GM18499 (cell line): Measurements from ENCODE around the gene KIF16B.
"Not testable (repeated sequence)": the region's sequence is repeated elsewhere in the genome, so short reads cannot be mapped to it uniquely, and the experiment has no call there.

Source experiments
- ATAC-seq: cut with Tn5 transposase; IDR thresholded peaks from one replicate; pipeline ENCODE4 v1.9.1; 2021; ENCODE audit warnings: moderate number of reproducible peaks; ENCODE audit not compliant: insufficient read depth, unreplicated experiment

Gene KIF16B

DNA sequence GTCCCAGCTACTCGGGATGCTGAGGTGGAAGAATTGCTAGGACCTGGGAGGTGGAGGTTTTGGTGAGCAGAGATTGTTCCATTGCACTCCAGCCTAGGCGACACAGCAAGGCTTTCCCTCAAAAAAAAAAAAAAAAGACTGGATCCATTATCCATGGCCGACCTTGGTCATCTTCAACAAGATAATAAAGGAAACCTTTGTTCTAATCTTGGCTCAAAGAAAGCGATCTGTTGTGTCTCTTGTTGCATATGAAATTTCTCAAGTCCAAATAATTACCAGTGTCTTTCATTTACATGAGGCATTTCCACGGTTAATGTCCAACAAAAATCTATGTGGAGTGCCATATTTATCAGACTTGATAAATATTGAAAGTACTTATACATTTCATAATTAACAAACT lies 23.7 kb upstream of the KIF16B start:
- ATAC-seq: no peak

DNA sequence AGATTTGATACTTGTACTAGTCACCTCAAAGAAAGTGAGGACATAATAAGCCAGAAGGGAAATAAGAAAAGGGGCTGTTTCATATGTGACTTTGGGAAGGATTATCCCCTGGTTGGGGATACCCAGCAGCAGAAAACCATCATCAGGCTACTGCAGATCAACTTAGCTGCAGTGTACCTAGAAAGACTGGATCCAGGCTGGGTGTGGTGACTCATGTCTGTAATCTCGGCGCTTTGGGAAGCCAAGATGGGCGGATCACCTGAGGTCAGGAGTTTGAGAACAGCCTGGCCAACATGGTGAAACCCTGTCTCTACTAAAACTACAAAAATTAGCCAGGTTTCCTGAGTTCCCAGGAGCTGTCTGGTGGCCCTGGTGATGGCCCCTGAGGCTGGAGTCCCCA lies 23.2 kb upstream of the KIF16B start:
- not testable (repeated sequence) for ATAC-seq

DNA sequence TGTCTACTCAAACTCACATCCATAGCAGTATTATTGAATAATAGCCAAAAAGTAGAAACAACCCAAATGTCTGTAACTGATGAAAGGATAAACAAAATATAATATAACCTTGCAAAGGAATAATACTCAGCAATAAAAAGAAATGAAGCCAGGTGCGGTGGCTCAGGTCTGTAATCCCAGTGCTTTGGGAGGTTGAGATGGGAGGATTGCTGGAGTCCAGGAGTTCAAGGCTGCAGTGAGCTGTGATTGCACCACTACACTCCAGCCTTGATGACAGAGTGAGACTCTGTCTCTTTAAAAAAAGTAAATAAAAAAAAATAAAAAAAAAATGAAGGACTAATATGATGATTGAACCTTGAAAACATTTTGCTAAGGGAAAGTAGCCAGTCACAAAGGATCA lies 22.1 kb upstream of the KIF16B start:
- ATAC-seq: no peak

DNA sequence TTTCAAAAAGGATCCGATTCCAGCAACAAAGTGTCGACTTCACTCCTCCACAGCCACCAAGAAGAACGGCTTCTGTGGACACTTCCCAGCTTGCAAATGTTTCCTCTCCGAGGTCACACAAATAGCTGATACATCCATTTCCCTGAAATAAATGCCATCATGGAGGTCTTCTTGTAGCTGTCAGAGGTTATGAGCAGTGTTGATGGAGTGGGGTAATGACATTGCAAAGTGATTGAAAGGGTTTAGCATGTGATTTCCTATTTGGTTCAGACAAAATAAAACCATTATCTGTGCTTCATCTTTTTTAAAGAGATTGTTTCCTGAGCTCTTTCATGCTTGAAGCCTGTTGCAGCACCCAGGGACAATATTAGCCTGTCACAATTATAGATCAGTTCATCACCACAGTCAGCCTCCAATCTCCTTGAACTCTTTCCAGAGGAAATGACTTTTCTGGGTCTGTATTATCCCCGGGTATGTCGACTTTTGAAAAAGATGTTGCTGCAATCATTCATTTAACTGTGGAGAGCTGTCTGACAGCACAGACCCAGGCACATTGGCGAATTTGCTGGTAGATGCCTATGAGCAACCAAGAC lies 16.9 kb upstream of the KIF16B start:
- no peak for ATAC-seq

DNA sequence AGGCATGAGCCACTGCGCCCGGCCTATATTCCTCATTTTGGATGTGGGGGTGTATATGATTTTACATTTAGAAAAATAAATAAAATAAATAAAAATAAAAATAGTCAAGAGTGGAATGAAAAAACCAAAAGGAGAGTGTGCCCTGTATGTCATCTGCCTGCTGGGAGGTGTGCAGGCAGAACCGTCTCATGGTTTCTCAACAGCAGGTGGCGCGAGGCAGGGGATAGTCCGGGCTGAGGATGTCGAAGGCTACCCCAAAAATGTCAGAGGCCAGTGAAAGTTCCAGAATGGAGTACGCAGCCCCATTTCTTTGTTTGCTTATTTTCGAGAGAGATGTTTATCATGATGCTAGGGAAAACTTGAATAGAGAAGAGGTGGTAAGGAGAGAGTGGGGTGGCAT lies 16.4 kb upstream of the KIF16B start:
- ATAC-seq: no peak

DNA sequence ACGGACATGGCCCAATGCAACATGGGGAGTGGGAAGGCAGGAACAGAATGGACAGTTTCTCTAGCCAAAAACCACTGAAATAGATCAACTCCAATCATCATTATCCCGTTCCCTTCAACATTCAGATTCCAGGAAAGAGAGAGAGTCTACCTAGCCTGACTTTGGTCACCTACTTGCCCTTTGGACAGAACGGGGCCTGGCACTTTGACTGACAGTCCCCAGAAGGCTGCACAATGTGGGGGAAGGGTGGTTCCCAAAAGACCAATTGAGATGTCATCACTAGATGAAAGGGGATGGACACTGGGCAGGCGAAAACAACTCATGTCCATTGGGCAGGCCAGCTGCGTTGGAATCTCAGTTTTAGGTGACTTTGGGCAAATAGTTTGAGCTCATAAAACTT lies 15.0 kb upstream of the KIF16B start:
- ATAC-seq: no peak

DNA sequence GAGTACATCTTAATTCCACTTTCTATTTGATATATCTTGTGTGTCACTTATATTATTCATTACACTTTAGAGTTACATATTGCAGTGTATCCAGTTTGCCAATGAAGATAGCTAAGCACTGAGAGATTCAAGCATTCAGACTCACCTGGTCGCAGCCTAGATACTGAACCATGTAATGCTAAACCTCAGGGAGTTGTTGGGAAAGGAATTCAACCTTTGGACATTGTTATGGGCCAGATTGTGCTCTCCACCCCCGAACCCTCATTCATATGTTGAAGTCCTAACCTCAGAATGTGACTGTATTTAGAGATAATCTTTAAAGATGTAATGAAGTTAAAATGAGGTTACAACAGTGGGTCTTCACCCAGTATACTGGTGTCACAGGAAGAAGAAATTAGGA lies 13.8 kb upstream of the KIF16B start:
- ATAC-seq: no peak

DNA sequence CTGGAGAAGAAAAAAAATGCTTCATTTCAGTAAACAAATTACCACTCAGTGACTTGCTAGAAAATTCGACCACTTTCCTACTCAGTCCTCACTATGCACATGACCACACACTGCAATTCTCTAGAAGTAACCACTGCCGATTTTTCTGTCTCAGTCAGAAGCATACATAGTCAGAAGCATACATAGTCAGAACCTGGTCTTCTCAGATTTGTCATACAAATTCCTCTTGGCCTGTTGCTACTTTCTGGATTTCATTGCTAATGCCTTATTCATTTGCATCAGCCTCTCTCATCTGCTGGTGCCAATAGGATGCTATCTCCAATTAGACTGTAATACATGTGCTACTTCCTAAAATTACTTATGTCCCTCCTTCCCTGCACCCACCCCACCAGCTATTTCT lies 10.2 kb upstream of the KIF16B start:
- ATAC-seq: no peak

DNA sequence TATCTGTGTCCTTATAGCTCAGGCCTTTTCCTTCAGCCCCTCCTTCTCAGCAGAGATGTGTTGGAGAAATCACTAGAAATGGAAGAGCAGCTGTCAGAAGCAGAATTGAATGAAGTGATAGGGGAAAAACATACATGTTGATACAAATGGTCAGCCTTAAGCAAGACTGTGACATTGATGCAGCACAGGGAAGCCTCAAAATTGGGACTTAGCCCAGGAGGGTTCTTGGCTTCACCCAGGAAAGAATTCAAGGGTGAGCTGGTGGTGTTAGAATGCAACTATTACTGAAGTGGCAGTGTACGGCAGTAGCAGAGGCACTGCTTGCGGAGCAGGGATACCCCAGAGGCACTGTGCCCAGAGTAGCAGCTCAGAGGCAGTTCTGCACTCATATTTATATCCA lies 8.0 kb upstream of the KIF16B start:
- no peak for ATAC-seq

DNA sequence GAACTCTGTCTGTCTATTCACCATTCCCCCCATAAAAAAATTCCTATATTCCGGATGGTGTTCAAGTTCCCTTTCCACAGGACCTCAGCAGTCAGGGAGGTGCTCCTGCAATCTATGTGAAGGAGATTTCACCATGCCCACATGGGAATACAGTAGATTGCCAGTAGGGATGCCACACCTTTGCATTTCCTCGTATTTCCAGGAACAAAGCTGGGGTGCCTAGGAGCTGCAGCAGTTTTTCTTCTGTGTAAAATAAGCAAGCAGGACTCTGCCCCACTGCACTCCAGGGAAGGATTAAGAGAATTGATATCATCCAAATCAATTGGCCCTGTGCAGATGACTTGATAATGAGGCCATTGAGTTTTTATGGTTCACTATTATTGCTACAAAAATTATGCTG lies 7.4 kb upstream of the KIF16B start:
- no peak for ATAC-seq

DNA sequence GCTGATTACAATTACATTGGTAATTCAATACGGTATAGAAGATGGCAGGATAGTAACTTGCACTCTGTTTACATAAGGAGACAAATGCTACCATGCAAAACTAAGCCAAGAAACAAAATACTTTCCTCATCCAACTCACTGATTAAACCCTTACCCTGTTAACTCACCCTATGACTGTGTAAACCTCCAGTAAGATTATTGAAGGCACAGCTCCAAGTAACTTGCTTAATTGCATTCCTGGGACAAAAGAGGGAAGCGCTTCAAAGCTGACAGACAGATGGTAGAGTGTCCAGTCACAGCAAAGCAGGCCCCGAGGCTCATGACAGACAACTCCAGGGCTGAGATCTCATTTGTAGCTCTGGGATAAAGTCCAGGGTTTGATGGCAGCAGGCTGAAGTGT lies 6.9 kb upstream of the KIF16B start:
- ATAC-seq: no peak

DNA sequence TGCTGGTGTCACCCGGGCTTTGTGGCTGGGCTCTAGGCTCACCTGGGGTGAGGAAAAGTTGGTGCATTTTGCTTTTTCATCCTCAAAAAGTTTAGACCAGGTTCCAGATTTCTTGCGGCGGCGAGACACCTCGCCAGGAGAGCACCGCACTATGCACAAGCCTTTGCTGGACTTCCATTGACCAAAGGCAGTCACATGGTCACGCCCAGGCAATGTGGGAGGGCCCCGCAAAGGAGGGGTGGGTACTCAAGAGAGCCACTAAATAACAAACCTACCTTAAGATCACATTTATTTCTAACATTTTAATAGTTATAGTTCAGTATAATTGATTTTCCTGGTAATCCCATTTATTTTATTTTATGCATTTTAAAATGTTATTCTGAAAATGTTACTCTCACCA lies 3.0 kb upstream of the KIF16B start:
- ATAC-seq: no peak

DNA sequence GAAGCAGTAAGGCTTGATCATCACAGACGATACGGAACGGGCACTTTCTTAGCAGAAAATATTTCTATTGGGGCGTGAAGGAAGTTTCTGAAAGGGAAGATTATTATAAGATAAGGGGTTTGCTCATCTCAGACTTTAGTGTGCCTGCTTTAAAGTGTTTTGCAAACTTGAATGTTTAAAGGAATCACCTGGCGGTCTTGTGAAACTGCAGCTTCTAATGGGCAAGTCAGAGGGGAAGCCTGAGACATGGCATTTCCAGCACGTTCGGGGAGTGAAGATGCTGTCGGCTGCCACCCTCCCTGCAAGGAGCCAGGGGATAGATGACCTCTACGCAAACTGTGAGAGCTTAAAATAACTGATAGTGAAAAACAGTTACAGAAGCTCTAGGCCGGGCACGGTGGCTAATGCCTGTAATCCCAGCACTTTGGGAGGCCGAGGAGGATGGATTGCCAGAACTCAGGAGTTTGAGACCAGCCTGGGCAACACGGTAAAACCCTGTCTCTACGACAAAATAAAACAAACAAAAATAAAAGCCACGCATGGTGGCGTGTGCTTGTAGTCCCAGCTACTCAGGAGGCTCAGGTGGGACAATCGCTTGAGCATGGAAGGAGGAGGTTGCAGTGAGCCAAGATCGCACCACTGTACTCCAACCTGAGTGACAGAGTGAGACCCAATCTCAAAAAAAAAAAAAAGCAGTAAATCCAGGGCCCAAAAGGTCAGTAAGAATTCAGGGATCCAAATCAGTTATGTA lies 2.3 kb upstream of the KIF16B start:
- no peak for ATAC-seq

DNA sequence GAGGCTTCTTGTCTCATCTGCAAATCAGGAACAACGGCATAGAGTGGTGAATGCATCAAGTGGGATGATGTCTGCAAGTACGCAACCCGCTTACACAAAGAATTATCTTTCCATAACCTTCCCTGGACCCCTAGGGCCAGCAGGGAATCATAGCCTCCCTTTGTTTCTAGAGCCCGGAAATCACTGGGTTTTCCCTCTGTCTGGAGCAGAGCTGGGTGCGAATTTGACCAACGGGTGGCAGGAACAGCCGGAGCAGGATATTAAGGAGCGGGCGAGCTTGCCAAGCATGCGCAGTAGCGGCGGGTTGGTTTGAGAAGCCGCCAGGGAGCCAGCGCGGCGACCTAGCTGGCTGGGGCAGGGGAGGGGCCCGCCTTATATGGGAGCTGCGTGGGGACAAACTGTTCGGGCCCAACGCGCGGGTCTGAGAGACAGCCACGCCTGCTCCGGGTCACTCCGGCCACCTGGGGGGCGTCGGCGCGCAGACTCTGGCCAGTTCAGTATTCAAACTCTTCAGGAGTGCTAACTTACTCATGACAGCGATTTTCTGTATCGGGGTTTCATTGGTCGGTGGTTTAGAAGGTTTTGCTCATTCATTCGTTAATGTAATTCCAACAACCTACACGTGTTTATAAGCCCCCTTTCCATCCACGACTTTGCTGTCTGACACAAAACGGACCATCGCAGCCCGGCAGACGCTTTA lies 1.6 kb upstream of the KIF16B start:
- peak; percentile 58 for ATAC-seq

DNA sequence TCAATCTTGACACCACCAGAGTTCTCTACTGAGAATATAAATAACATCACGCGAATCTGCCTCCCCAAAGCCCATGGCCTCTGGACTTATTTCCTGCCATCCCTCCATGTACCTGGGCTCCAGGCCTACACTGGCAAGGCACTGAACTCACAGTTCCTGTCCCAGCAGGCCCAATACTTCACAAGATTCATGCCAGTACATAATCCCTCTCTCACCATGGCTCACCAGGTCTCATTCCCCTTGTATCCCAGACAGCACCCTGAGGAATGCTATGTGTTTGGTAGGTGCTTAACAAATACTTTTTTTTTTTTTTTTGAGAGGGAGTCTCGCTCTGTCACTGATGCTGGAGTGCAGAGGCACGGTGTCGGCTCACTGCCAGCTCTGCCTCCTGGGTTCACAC lies 1.9 kb downstream of the KIF16B start:
- no peak for ATAC-seq

DNA sequence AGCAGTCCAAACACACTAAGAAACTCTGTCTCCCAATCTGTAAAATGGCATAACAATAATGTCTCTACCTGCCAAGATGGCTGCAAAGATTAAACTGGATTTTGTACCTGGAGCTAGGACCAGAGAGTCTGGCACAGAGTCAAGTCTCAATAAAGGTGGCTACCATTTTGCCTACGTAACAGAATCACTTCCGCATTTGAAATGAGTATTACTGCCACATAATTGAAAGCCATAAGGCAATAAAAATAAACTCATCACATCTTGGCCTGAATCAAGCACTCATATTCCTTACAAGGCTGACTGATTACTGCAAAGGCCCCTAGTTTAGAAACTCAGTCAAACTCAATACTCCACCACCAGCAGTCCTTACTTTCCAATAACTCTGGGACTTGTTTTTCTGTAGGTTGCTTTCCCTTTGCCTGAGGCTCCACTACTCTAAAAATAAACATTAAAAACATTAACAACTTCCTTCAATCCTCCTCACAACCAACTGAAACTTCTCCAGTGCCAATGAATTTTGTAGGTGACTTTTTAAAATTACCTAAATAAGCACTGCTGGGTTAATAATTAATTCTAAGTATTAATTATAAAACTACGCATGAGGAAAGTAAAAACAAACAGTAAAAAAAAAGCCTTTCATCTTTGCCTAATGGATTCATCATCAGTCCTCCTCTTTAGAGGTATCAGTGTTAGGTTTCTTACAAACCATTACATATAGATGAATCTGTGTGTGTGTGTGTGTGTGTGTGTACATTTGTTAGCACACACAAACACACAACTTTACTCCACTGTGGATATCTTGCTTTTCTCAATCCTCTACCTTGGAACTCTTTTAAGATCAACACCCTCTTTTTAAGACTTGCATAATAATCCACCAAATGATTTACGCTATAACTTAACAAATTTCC lies 3.7 kb downstream of the KIF16B start:
- ATAC-seq: no peak

DNA sequence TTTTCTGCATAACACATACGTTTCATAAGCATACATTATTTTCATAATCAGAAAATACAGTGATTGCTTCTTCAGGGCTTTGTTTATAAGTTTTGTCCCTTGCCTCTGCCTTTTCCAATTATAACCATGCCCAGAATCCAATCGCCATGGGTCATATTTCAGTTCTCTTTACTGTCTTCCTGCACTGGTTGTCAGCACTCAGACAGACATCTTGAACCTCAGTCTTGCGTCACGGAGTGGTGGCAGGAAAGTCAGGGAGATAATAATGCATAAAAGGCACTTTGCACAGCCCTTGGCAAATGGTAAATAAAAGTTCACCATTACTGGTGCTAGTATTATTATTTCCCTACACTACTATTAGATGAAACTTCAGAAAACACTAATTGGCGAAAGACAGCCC lies 7.2 kb downstream of the KIF16B start:
- no peak for ATAC-seq

DNA sequence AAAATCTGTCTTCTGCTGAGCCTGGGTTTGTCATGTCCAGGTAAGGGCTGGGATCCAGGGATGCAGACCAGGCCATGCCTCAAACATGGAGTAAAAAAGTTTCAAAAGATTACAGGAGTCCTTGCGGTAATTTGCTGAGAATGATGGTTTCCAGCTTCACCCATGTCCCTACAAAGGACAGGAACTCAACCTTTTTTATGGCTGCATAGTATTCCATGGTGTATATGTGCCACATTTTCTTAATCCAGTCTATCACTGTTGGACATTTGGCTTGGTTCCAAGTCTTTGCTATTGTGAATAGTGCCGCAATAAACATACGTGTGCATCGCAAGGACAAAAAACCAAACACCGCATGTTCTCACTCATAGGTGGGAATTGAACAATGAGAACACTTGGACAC lies 9.2 kb downstream of the KIF16B start:
- not testable (repeated sequence) for ATAC-seq

DNA sequence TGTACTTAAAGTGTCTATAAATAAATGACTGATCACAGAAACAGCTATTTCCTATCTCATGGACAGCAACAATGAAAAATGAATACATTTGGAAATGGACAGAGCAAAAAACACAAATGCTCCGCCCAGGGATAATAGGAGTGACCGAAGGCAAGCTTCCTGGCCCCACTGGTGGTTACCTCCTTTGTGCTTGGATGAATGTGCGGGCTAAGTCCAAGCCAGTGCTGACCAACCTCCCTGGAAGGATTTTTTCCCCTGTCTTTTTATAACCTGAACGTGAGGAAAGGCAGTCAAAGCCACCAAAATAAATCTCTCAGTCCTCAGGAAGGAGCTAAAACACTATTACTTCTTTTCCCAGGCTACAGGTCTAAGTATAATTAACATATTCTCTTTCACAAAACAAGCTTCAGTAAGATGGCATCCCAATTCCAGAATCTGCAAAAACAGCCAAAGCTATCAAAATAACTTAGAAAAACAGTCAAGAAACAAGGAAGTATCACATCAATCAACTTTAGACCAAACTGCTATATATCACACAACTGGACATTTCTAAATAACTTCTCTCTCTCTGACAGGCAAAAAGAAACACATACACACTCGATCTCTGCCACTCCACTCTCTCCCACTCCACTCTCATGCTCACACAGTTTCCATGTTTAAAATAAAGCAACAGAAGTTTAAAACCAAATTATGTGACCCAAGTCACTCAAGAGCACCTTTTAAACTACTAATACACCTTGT lies 10.0 kb downstream of the KIF16B start:
- ATAC-seq: no peak

DNA sequence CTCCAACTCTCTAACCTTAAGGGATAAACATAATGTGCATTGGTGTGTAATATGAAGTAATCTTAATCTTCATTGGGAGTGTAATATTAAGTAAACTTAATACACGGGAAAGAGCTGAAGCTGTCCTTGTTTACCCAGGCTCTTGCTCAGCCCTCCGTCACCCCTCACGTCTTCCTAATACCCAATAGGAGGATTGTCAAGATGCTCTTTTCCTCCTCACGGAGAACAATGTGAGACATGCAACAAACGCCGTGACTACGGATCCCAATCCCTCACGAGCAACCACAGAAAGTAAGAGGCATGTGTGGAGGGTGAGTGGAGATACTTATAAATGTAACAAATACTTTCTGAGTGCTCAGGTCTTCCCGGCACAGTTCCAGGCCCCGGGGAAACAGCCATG lies 11.0 kb downstream of the KIF16B start:
- no peak for ATAC-seq
